ENCODE results near the gene RUBCNL. TPM values are rescaled to one million over a fixed set of nuclear protein-coding genes. Genes with fewer than 3 reads are reported as not detected.

Gene RUBCNL
- total RNA-seq, 1 experiment from 2014 or later, result 0.42 TPM

- RAD21 ChIA-PET (ENCODE audit: low non-redundant PET in 1 of 2, low total read pairs in 2 of 2, uncharacterized antibody in 2 of 2, unreplicated experiment in 2 of 2), result no interaction called here
- Histone ChIP-seq H3K27me3 (ENCODE audit: insufficient read depth, low read length) (no peaks in the 10 kb centered on the region), H3K4me1 (ENCODE audit: control insufficient read depth in 1 of 2, insufficient read depth in 2 of 2, low read length in 2 of 2) (peaks cover 0 to 6% of the 10 kb centered on the region in 2 experiments; a peak in 2 of 4 replicates), H2AFZ (ENCODE audit: low read depth, low read length, poor library complexity, severe bottlenecking) (peak overlapping the region; percentile 44), H3K9ac (ENCODE audit: low read length) (no peak overlapping the region), H3K4me2 (ENCODE audit: low read length) (no peak overlapping the region), H4K20me1 (ENCODE audit: insufficient read depth) (no peaks in the 10 kb centered on the region), H3K79me2 (ENCODE audit: insufficient read depth, low read length) (no peaks in the 10 kb centered on the region), H3K9me3 (ENCODE audit: control insufficient read depth in 1 of 2, insufficient read depth in 1 of 2, low read depth in 1 of 2, low read length in 2 of 2) (no peaks in the 10 kb centered on the region), H3K4me3 (replicated peaks in 1 of 2; ENCODE audit: low read depth in 1 of 2, low read length in 2 of 2) (no peak overlapping the region), H3K9me2 (ENCODE audit: insufficient read depth) (no peaks in the 10 kb centered on the region), H3K27ac (ENCODE audit: low read depth, low read length) (no peak overlapping the region), H3K36me3 (ENCODE audit: control insufficient read depth in 1 of 2, insufficient read depth in 2 of 2, low read length in 2 of 2) (no peaks in the 10 kb centered on the region)
- ATAC-seq (no peak), DNase-seq (ENCODE audit: low read depth, low spot score) (peak; percentile 19)
- BruUV-seq (replicated peaks), result no TSS peak
- CTCF ChIA-PET, result interaction anchor here (1.3 kb wide), 1 partner anchor 24 kb away, joined by 4 read pairs; no protein-coding TSS in a partner anchor
- TF ChIP-seq CEBPB (IDR thresholded peaks at IDR 0.05; ENCODE audit: low read depth), result peak; percentile 39; the same call in 1 of the 2 replicates
- TF ChIP-seq EGR1 (IDR thresholded peaks at IDR 0.05; ENCODE audit: low read depth), result no peak
- no peak for TF ChIP-seq MAX (IDR thresholded peaks at IDR 0.05)
- no peak for TF ChIP-seq SP1 (IDR thresholded peaks at IDR 0.05; ENCODE audit: low read depth)
- no peak for TF ChIP-seq SIN3A (IDR thresholded peaks at IDR 0.05; ENCODE audit: low read depth)
- TF ChIP-seq JUND (IDR thresholded peaks at IDR 0.05), result no peak
- intact Hi-C loops (cut with micrococcal nuclease), result no loop called here
- POLR2A ChIA-PET, result no interaction called here
Observed at GRCh38 chr13:46296921-46297320, 90.1 kb downstream of the RUBCNL start.

- Histone ChIP-seq H4K20me1 (ENCODE audit: insufficient read depth) (no peaks in the 10 kb centered on the region), H3K9ac (ENCODE audit: low read length) (no peak overlapping the region), H3K4me2 (ENCODE audit: low read length) (no peak overlapping the region), H3K27ac (ENCODE audit: low read depth, low read length) (no peak overlapping the region), H3K27me3 (ENCODE audit: insufficient read depth, low read length) (no peaks in the 10 kb centered on the region), H3K79me2 (ENCODE audit: insufficient read depth, low read length) (no peaks in the 10 kb centered on the region), H2AFZ (ENCODE audit: low read depth, low read length, poor library complexity, severe bottlenecking) (no peak overlapping the region), H3K36me3 (ENCODE audit: control insufficient read depth in 1 of 2, insufficient read depth in 2 of 2, low read length in 2 of 2) (no peaks in the 10 kb centered on the region), H3K4me3 (replicated peaks in 1 of 2; ENCODE audit: low read depth in 1 of 2, low read length in 2 of 2) (no peak overlapping the region), H3K9me3 (ENCODE audit: control insufficient read depth in 1 of 2, insufficient read depth in 1 of 2, low read depth in 1 of 2, low read length in 2 of 2) (no peaks in the 10 kb centered on the region), H3K4me1 (ENCODE audit: control insufficient read depth in 1 of 2, insufficient read depth in 2 of 2, low read length in 2 of 2) (peaks cover 0 to 6% of the 10 kb centered on the region in 2 experiments; a peak in 2 of 4 replicates), H3K9me2 (ENCODE audit: insufficient read depth) (no peaks in the 10 kb centered on the region)
- CTCF ChIA-PET, result interaction anchor here (1.3 kb wide), 2 partner anchors 25 to 136 kb away, joined by 4 read pairs; no protein-coding TSS in a partner anchor
- no TSS peak for BruUV-seq (replicated peaks)
- TF ChIP-seq CEBPB (IDR thresholded peaks at IDR 0.05; ENCODE audit: low read depth) (peak; percentile 37; the same call in 1 of the 2 replicates), POLR2AphosphoS5 (IDR thresholded peaks at IDR 0.05; ENCODE audit: low read depth, low read length) (no peak)
- no peak for ATAC-seq
- DNase-seq (ENCODE audit: low read depth, low spot score), result no peak
- intact Hi-C loops (cut with micrococcal nuclease), result no loop called here
- POLR2A ChIA-PET, result no interaction called here
- RAD21 ChIA-PET (ENCODE audit: low non-redundant PET in 1 of 2, low total read pairs in 2 of 2, uncharacterized antibody in 2 of 2, unreplicated experiment in 2 of 2), result no interaction called here
Observed at GRCh38 chr13:46296115-46296822, 90.8 kb downstream of the RUBCNL start.
